HEK293 (cell line): ENCODE results near the gene EDNRA.

ENCODE experiments used
- CTCF ChIA-PET: fragments of 350-600 bp; formaldehyde crosslinking; extraction: SDS; loops from one replicate; lab custom pipeline; 2021; ENCODE audit warnings: antibody characterized with exemption; lab: Yijun Ruan, JAX
- POLR2A ChIA-PET: fragments of 300-600 bp; formaldehyde crosslinking; extraction: SDS; loops from one replicate; lab custom pipeline; 2020; ENCODE audit warnings: antibody characterized with exemption, inconsistent platforms; lab: Yijun Ruan, JAX
- H3K27ac ChIP-seq: fragments of 200-500 bp; sonication (Bioruptor generic); 2 replicates; pipeline ENCODE4 v1.5.1; 2014; ENCODE audit warnings: low read depth, low read length, control low read depth, inconsistent platforms; ENCODE audit errors: extremely low read depth
- H3K36me3 ChIP-seq, 2 experiments: fragments of 200-500 bp in 1 of 2; sonication (Bioruptor generic) in 1 of 2; 1 replicate in 1 of 2; 2 replicates in 1 of 2; pipeline ENCODE4 v1.5.1; 2014 to 2017; ENCODE audit warnings: inconsistent platforms in 2 of 2, low read length in 2 of 2; ENCODE audit not compliant: control insufficient read depth in 2 of 2, insufficient read depth in 1 of 2
- H3K4me1 ChIP-seq: fragments of 200-500 bp; sonication (Bioruptor generic); 2 replicates; pipeline ENCODE4 v1.5.1; 2014; ENCODE audit warnings: mild to moderate bottlenecking, low read length, inconsistent platforms; ENCODE audit not compliant: control insufficient read depth, insufficient read depth
- H3K4me3 ChIP-seq: 2 replicates; pipeline ENCODE4 v1.5.1; 2011; ENCODE audit warnings: low read depth, mild to moderate bottlenecking, control low read depth, low read length, moderate library complexity
- H3K9me3 ChIP-seq: fragments of 200-500 bp; sonication (Bioruptor generic); 2 replicates; pipeline ENCODE4 v1.5.1; 2014; ENCODE audit warnings: low read depth, low read length, inconsistent platforms; ENCODE audit not compliant: control insufficient read depth, insufficient read depth
- FEZF1 ChIP-seq: fragments of 450-650 bp; formaldehyde crosslinking; IDR thresholded peaks from 2 replicates; pipeline ENCODE4 v1.5.1; 2016; ENCODE audit warnings: missing biosample characterization, missing genetic modification characterization
- KLF16 ChIP-seq: fragments of 450-650 bp; formaldehyde crosslinking; IDR thresholded peaks from 2 replicates; pipeline ENCODE4 v1.5.1; 2017; ENCODE audit warnings: missing biosample characterization, missing genetic modification characterization
- MEIS1 ChIP-seq: sonication (generic); formaldehyde crosslinking; IDR thresholded peaks from 2 replicates; pipeline ENCODE4 v1.8.1; 2022; ENCODE audit warnings: missing genetic modification reagents, mild to moderate bottlenecking, borderline replicate concordance
- REPIN1 ChIP-seq: fragments of 450-650 bp; formaldehyde crosslinking; IDR thresholded peaks from 2 replicates; pipeline ENCODE4 v1.5.1; 2017; ENCODE audit warnings: missing biosample characterization, missing genetic modification characterization, low read depth
- TRIM28 ChIP-seq: IDR thresholded peaks from 2 replicates; pipeline ENCODE4 v1.6.1; 2011; ENCODE audit warnings: low read length, control low read depth, borderline replicate concordance
- ZNF10 ChIP-seq: fragments of 450-650 bp; formaldehyde crosslinking; IDR thresholded peaks from 2 replicates; pipeline ENCODE4 v1.5.1; 2017; ENCODE audit warnings: missing biosample characterization, missing genetic modification characterization
- ZNF169 ChIP-seq: fragments of 450-650 bp; formaldehyde crosslinking; IDR thresholded peaks from 2 replicates; pipeline ENCODE4 v1.5.1; 2016; ENCODE audit warnings: missing biosample characterization, missing genetic modification characterization
- ZNF239 ChIP-seq: fragments of 450-650 bp; formaldehyde crosslinking; IDR thresholded peaks from 2 replicates; pipeline ENCODE4 v1.5.1; 2016; ENCODE audit warnings: missing biosample characterization, missing genetic modification characterization
- ZNF335 ChIP-seq: fragments of 450-650 bp; formaldehyde crosslinking; conservative IDR thresholded peaks from 2 replicates; pipeline ENCODE4 v1.5.1; 2016; ENCODE audit warnings: missing biosample characterization, missing genetic modification characterization
- ZNF426 ChIP-seq: fragments of 450-650 bp; formaldehyde crosslinking; IDR thresholded peaks from 2 replicates; pipeline ENCODE4 v1.5.1; 2017; ENCODE audit warnings: missing biosample characterization, missing genetic modification characterization, mild to moderate bottlenecking, inconsistent platforms, moderate library complexity
- ZNF560 ChIP-seq: fragments of 450-650 bp; formaldehyde crosslinking; IDR thresholded peaks from 2 replicates; pipeline ENCODE4 v1.5.1; 2017; ENCODE audit warnings: missing biosample characterization, missing genetic modification characterization, borderline replicate concordance
- ZNF792 ChIP-seq: fragments of 450-650 bp; formaldehyde crosslinking; IDR thresholded peaks from 2 replicates; pipeline ENCODE4 v1.5.1; 2016; ENCODE audit warnings: missing biosample characterization, missing genetic modification characterization
- ZSCAN30 ChIP-seq: fragments of 450-650 bp; IDR thresholded peaks from 2 replicates; pipeline ENCODE4 v1.5.1; 2018; ENCODE audit warnings: missing biosample characterization, mild to moderate bottlenecking, missing genetic modification characterization, moderate library complexity
- TF ChIP-seq, protein P1 (sequence below): fragments of 450-650 bp; formaldehyde crosslinking; IDR thresholded peaks from 2 replicates; pipeline ENCODE4 v1.5.1; 2017; ENCODE audit warnings: missing biosample characterization, missing genetic modification characterization
- TF ChIP-seq, protein P2 (sequence below): fragments of 450-650 bp; formaldehyde crosslinking; IDR thresholded peaks from 2 replicates; pipeline ENCODE4 v1.5.1; 2016; ENCODE audit warnings: missing biosample characterization, missing genetic modification characterization, borderline replicate concordance
- TF ChIP-seq, protein P3 (sequence below): fragments of 450-650 bp; formaldehyde crosslinking; IDR thresholded peaks from 2 replicates; pipeline ENCODE4 v1.5.1; 2016; ENCODE audit warnings: missing biosample characterization, missing genetic modification characterization
- TF ChIP-seq, protein P4 (sequence below): fragments of 450-650 bp; formaldehyde crosslinking; IDR thresholded peaks from 2 replicates; pipeline ENCODE4 v1.5.0; 2017; ENCODE audit warnings: missing biosample characterization, missing genetic modification characterization, borderline replicate concordance

The EDNRA gene

DNA sequence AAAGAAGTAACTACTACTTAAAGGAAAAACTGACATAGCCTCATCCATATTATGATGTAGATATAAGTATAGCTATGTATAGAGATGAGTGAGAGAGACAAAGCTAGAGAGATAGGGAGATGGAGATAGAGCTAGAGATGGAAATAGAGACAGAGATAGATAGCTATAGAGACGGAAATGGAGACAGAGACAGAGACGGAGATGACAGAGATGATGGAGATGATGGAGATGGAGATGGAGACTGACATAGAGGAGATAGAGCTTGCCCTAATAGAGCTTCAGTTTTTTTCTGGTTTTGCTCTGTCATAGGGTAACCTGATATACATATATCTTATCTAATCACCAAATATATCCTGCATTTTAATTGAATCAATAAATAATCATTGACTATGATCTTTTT lies 4.3 kb downstream of the EDNRA start:
- Histone ChIP-seq H3K4me1 (no peaks in the 10 kb centered on the region), H3K27ac (no peak overlapping the region), H3K4me3 (no peak overlapping the region), H3K9me3 (no peaks in the 10 kb centered on the region), H3K36me3 (no peaks in the 10 kb centered on the region)
- TF ChIP-seq, protein P1, sequence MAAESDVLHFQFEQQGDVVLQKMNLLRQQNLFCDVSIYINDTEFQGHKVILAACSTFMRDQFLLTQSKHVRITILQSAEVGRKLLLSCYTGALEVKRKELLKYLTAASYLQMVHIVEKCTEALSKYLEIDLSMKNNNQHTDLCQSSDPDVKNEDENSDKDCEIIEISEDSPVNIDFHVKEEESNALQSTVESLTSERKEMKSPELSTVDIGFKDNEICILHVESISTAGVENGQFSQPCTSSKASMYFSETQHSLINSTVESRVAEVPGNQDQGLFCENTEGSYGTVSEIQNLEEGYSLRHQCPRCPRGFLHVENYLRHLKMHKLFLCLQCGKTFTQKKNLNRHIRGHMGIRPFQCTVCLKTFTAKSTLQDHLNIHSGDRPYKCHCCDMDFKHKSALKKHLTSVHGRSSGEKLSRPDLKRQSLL (tag by site-specific recombination): peak; percentile 99
- no peak for TF ChIP-seq MEIS1
- ChIA-PET CTCF (no interaction called here), POLR2A (no interaction called here)

DNA sequence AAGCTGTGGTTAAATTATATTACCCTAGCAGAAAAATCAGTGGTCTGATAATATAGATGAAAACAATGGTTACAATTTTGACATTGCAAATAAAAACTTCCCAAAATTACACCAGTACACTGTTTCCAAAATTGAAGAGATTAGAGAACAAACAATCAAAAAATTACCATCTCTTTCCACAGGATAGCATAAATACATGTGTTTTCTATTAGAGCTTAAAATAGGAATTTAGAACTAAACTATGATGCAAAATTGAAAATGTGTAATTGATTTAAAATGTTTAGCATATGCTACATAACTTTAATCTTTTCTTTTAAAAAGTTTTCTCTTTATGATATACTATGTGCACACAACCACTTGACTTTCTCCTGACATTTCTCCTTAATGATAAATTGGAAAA lies 6.7 kb downstream of the EDNRA start:
- CTCF ChIA-PET: no interaction called here
- TF ChIP-seq ZNF10 (tag by site-specific recombination): no peak
- TF ChIP-seq TRIM28: no peak
- TF ChIP-seq, protein P2, sequence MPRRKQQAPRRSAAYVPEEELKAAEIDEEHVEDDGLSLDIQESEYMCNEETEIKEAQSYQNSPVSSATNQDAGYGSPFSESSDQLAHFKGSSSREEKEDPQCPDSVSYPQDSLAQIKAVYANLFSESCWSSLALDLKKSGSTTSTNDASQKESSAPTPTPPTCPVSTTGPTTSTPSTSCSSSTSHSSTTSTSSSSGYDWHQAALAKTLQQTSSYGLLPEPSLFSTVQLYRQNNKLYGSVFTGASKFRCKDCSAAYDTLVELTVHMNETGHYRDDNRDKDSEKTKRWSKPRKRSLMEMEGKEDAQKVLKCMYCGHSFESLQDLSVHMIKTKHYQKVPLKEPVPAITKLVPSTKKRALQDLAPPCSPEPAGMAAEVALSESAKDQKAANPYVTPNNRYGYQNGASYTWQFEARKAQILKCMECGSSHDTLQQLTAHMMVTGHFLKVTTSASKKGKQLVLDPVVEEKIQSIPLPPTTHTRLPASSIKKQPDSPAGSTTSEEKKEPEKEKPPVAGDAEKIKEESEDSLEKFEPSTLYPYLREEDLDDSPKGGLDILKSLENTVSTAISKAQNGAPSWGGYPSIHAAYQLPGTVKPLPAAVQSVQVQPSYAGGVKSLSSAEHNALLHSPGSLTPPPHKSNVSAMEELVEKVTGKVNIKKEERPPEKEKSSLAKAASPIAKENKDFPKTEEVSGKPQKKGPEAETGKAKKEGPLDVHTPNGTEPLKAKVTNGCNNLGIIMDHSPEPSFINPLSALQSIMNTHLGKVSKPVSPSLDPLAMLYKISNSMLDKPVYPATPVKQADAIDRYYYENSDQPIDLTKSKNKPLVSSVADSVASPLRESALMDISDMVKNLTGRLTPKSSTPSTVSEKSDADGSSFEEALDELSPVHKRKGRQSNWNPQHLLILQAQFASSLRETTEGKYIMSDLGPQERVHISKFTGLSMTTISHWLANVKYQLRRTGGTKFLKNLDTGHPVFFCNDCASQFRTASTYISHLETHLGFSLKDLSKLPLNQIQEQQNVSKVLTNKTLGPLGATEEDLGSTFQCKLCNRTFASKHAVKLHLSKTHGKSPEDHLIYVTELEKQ: no peak
- TF ChIP-seq ZSCAN30 (tag by site-specific recombination): no peak
- no peak for TF ChIP-seq KLF16 (tag by site-specific recombination)
- no peak for TF ChIP-seq ZNF169 (tag by site-specific recombination)
- no peak for TF ChIP-seq ZNF426 (tag by site-specific recombination)
- no peak for TF ChIP-seq ZNF792 (tag by site-specific recombination)
- no peak for TF ChIP-seq REPIN1 (tag by site-specific recombination)
- TF ChIP-seq ZNF560: no peak
- no peak for TF ChIP-seq FEZF1 (tag by site-specific recombination)
- TF ChIP-seq, protein P3, sequence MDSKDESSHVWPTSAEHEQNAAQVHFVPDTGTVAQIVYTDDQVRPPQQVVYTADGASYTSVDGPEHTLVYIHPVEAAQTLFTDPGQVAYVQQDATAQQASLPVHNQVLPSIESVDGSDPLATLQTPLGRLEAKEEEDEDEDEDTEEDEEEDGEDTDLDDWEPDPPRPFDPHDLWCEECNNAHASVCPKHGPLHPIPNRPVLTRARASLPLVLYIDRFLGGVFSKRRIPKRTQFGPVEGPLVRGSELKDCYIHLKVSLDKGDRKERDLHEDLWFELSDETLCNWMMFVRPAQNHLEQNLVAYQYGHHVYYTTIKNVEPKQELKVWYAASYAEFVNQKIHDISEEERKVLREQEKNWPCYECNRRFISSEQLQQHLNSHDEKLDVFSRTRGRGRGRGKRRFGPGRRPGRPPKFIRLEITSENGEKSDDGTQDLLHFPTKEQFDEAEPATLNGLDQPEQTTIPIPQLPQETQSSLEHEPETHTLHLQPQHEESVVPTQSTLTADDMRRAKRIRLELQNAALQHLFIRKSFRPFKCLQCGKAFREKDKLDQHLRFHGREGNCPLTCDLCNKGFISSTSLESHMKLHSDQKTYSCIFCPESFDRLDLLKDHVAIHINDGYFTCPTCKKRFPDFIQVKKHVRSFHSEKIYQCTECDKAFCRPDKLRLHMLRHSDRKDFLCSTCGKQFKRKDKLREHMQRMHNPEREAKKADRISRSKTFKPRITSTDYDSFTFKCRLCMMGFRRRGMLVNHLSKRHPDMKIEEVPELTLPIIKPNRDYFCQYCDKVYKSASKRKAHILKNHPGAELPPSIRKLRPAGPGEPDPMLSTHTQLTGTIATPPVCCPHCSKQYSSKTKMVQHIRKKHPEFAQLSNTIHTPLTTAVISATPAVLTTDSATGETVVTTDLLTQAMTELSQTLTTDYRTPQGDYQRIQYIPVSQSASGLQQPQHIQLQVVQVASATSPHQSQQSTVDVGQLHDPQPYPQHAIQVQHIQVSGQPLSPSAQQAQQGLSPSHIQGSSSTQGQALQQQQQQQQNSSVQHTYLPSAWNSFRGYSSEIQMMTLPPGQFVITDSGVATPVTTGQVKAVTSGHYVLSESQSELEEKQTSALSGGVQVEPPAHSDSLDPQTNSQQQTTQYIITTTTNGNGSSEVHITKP (tag by site-specific recombination): no peak
- no peak for TF ChIP-seq ZNF239 (tag by site-specific recombination)
- TF ChIP-seq, protein P4, sequence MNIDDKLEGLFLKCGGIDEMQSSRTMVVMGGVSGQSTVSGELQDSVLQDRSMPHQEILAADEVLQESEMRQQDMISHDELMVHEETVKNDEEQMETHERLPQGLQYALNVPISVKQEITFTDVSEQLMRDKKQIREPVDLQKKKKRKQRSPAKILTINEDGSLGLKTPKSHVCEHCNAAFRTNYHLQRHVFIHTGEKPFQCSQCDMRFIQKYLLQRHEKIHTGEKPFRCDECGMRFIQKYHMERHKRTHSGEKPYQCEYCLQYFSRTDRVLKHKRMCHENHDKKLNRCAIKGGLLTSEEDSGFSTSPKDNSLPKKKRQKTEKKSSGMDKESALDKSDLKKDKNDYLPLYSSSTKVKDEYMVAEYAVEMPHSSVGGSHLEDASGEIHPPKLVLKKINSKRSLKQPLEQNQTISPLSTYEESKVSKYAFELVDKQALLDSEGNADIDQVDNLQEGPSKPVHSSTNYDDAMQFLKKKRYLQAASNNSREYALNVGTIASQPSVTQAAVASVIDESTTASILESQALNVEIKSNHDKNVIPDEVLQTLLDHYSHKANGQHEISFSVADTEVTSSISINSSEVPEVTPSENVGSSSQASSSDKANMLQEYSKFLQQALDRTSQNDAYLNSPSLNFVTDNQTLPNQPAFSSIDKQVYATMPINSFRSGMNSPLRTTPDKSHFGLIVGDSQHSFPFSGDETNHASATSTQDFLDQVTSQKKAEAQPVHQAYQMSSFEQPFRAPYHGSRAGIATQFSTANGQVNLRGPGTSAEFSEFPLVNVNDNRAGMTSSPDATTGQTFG (tag by site-specific recombination): no peak
- TF ChIP-seq ZNF335 (tag by site-specific recombination): no peak

More for the DNA sequence above, 6.7 kb downstream of the EDNRA start:
- Histone ChIP-seq H3K9me3 (no peaks in the 10 kb centered on the region), H3K4me3 (no peak overlapping the region), H3K27ac (no peak overlapping the region), H3K36me3 (no peaks in the 10 kb centered on the region), H3K4me1 (no peaks in the 10 kb centered on the region)
- POLR2A ChIA-PET: no interaction called here
